GM12892 (cell line): ENCODE data around the gene TRIM16.
"Not testable (repeated sequence)": the region's sequence is repeated elsewhere in the genome, so short reads cannot be mapped to it uniquely, and the experiment has no call there.

Experiments used
- POLR2A ChIP-seq: IDR thresholded peaks from 2 replicates; pipeline ENCODE4 v1.6.1; 2011; ENCODE audit warnings: low read depth, low read length, control low read depth
- POLR2AphosphoS5 ChIP-seq: IDR thresholded peaks from 2 replicates; pipeline ENCODE4 v1.6.1; 2011; ENCODE audit warnings: low read depth, low read length, control low read depth
- TAF1 ChIP-seq: IDR thresholded peaks from 2 replicates; pipeline ENCODE4 v1.6.1; 2011; ENCODE audit warnings: low read depth, mild to moderate bottlenecking, control low read depth, low read length, borderline replicate concordance

DNA sequence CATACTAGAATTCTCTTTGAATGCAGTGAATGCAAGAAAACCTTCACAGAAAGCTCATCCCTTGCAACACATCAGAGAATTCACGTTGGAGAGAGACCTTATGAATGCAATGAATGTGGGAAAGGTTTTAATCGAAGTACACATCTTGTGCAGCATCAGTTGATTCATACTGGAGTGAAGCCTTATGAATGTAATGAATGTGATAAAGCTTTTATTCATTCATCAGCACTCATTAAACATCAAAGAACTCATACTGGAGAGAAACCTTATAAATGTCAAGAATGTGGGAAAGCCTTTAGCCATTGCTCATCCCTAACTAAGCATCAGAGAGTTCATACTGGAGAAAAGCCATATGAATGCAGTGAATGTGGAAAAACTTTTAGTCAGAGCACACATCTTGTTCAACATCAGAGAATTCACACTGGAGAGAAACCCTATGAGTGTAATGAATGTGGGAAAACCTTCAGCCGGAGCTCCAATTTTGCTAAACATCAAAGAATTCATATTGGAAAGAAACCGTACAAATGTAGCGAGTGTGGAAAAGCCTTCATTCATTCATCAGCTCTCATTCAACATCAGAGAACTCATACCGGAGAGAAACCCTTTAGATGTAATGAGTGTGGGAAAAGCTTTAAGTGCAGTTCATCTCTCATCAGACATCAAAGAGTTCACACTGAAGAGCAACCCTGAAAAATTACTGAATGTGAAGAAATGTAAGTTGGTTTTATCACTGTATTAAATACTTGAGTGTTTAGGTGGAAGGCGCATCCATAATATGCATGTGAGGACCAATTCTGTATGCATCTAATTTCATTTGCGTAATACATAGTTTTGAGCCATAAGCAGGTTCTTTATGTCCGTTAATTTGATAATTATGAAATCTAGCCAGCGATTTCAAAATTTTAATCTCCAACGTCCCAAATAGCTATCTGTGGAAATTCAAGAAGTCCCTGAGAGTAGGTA is 32.8 kb upstream of the TRIM16 start:
- TF ChIP-seq POLR2A, POLR2AphosphoS5, TAF1: not testable (repeated sequence)
